Measurements from ENCODE around the gene CDK19. TPM values are rescaled to one million over a fixed set of nuclear protein-coding genes. Genes with fewer than 3 reads are reported as not detected.

CDK19 gene
- total RNA-seq, 2 donors from 2014 or later: 16.8 to 20.8 TPM

DNA sequence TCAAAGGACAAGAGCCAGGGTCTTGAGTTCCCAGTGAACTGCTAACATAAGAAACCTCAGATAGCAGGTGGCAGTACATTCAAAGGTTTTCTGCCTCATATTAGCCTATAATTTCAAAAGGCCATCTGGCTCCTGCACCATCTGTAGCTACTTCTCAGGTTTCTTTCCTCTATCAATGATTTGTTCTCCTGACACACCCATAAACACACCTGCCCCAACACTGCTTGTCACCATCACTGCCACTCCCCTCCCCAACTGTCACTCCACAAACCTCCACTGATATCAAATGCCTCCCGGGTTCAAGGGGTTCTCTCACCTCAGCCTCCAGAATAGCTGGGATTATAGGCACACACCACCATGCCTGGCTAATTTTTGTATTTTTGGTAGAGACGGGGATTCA lies 186.1 kb downstream of the CDK19 start:
- H3K9me3 Mint-ChIP-seq: no peaks in the 10 kb centered on the region
- no peaks in the 10 kb centered on the region for H3K36me3 Mint-ChIP-seq (ENCODE audit: low read depth)
- no peak overlapping the region for H3K27ac Mint-ChIP-seq
- Histone ChIP-seq H3K4me1 (ENCODE audit: control insufficient read depth, insufficient read depth, low read length) (no peaks in the 10 kb centered on the region), H3K36me3 (ENCODE audit: control insufficient read depth, insufficient read depth, low read length) (peaks cover 3% of the 10 kb centered on the region), H3K9ac (ENCODE audit: extremely low read depth, low read length, poor library complexity, severe bottlenecking) (no peak overlapping the region), H3K27ac (ENCODE audit: low read depth, low read length) (no peak overlapping the region), H3K9me3 (ENCODE audit: control insufficient read depth, low read length) (no peaks in the 10 kb centered on the region), H3K4me3 (ENCODE audit: low read length) (no peak overlapping the region), H3K27me3 (ENCODE audit: control insufficient read depth, insufficient read depth, low read length, poor library complexity, severe bottlenecking) (no peaks in the 10 kb centered on the region)
- H3K4me1 Mint-ChIP-seq: peaks cover 5% of the 10 kb centered on the region
- whole genome bisulfite sequencing, 2 experiments (ENCODE audit: insufficient coverage in 1 of 2, insufficient read length in 1 of 2): 97 to 100% methylated on average over 1 to 2 of the region's 2 CpGs
- no peaks in the 10 kb centered on the region for H3K27me3 Mint-ChIP-seq (ENCODE audit: insufficient read depth)
- DNase-seq: no peak
- TF ChIP-seq, protein P1, sequence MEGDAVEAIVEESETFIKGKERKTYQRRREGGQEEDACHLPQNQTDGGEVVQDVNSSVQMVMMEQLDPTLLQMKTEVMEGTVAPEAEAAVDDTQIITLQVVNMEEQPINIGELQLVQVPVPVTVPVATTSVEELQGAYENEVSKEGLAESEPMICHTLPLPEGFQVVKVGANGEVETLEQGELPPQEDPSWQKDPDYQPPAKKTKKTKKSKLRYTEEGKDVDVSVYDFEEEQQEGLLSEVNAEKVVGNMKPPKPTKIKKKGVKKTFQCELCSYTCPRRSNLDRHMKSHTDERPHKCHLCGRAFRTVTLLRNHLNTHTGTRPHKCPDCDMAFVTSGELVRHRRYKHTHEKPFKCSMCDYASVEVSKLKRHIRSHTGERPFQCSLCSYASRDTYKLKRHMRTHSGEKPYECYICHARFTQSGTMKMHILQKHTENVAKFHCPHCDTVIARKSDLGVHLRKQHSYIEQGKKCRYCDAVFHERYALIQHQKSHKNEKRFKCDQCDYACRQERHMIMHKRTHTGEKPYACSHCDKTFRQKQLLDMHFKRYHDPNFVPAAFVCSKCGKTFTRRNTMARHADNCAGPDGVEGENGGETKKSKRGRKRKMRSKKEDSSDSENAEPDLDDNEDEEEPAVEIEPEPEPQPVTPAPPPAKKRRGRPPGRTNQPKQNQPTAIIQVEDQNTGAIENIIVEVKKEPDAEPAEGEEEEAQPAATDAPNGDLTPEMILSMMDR (conservative IDR thresholded peaks at IDR 0.05): no peak
- H3K4me3 Mint-ChIP-seq: no peak overlapping the region

DNA sequence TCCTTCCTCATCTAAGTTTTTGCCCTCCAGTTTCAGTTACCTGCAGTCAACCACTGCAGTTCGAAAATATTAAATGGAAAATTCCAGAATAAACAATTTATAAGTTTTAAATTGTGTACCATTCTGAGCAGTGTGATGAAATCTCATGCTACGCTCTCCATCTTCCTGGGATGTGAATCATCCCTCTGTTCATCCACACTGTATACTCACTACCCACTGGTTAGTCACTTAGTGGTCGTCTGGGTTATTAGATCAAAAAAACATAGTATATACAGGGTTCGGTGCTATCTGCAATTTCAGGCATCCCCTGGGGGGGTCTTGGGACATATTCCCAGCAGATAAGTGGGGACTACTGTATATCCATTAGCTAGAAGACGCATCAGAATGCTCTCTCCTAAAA lies 186.9 kb downstream of the CDK19 start:
- no peaks in the 10 kb centered on the region for H3K9me3 ChIP-seq (ENCODE audit: control insufficient read depth, low read length)
- Mint-ChIP-seq H3K36me3 (ENCODE audit: low read depth) (no peaks in the 10 kb centered on the region), H3K4me3 (no peak overlapping the region), H3K27me3 (ENCODE audit: insufficient read depth) (no peaks in the 10 kb centered on the region), H3K9me3 (no peaks in the 10 kb centered on the region), H3K27ac (no peak overlapping the region), H3K4me1 (peaks cover 5% of the 10 kb centered on the region)
- WGBS, 2 experiments (ENCODE audit: insufficient coverage in 1 of 2, insufficient read length in 1 of 2): 95 to 96% methylated on average over 3 to 5 of the region's 5 CpGs
- H3K4me1 ChIP-seq (ENCODE audit: control insufficient read depth, insufficient read depth, low read length): no peaks in the 10 kb centered on the region
- H3K27me3 ChIP-seq (ENCODE audit: control insufficient read depth, insufficient read depth, low read length, poor library complexity, severe bottlenecking): no peaks in the 10 kb centered on the region
- TF ChIP-seq, protein P1 (conservative IDR thresholded peaks at IDR 0.05): no peak
- no peak overlapping the region for H3K4me3 ChIP-seq (ENCODE audit: low read length)
- peaks cover 3% of the 10 kb centered on the region for H3K36me3 ChIP-seq (ENCODE audit: control insufficient read depth, insufficient read depth, low read length)
- no peak overlapping the region for H3K27ac ChIP-seq (ENCODE audit: low read depth, low read length)
- no peak overlapping the region for H3K9ac ChIP-seq (ENCODE audit: extremely low read depth, low read length, poor library complexity, severe bottlenecking)
- DNase-seq: no peak

DNA sequence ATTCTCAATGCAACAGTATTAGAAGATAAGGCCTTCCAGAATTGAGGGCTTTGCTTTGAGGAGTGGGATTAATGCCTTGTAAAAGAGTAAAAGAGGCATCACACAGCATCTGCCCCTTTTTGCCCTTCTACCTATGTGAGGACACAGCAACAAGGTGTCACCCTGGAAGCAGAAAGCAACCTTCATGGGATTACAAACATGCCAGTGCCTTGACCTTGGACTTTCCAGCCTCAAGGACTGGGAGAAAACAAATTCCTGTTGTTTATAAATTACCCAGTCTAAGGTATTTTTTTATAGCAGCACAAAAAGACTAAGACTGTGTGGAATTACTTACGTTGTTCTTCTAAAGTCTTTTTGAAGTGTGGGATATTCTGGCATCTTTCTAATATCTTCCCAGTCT lies 188.8 kb downstream of the CDK19 start:
- Histone ChIP-seq H3K4me3 (ENCODE audit: low read length) (no peak overlapping the region), H3K27me3 (ENCODE audit: control insufficient read depth, insufficient read depth, low read length, poor library complexity, severe bottlenecking) (no peaks in the 10 kb centered on the region), H3K27ac (ENCODE audit: low read depth, low read length) (no peak overlapping the region), H3K4me1 (ENCODE audit: control insufficient read depth, insufficient read depth, low read length) (no peaks in the 10 kb centered on the region), H3K36me3 (ENCODE audit: control insufficient read depth, insufficient read depth, low read length) (peaks cover 20% of the 10 kb centered on the region), H3K9ac (ENCODE audit: extremely low read depth, low read length, poor library complexity, severe bottlenecking) (no peak overlapping the region), H3K9me3 (ENCODE audit: control insufficient read depth, low read length) (no peaks in the 10 kb centered on the region)
- Mint-ChIP-seq H3K4me3 (no peak overlapping the region), H3K27me3 (ENCODE audit: insufficient read depth) (no peaks in the 10 kb centered on the region), H3K27ac (no peak overlapping the region), H3K9me3 (no peaks in the 10 kb centered on the region), H3K4me1 (peaks cover 11% of the 10 kb centered on the region), H3K36me3 (ENCODE audit: low read depth) (peaks cover 8% of the 10 kb centered on the region)
- WGBS, 2 experiments (ENCODE audit: insufficient coverage in 1 of 2, insufficient read length in 1 of 2): 100% methylated on average over 1 of the region's 1 CpG; no CpG with 5 or more reads in 1 of the 2 experiments
- no peak for DNase-seq
- TF ChIP-seq, protein P1 (conservative IDR thresholded peaks at IDR 0.05): no peak
